ENCODE measurements around the gene COLEC12.
"Not testable (repeated sequence)": the region's sequence is repeated elsewhere in the genome, so short reads cannot be mapped to it uniquely, and the experiment has no call there.

Gene COLEC12

GRCh38 chr18:316393-316792, 184.1 kb downstream of the COLEC12 start:
- no peak for DNase-seq
- H3K27me3 ChIP-seq = no peaks in the 10 kb centered on the region
- TF ChIP-seq, protein P1, sequence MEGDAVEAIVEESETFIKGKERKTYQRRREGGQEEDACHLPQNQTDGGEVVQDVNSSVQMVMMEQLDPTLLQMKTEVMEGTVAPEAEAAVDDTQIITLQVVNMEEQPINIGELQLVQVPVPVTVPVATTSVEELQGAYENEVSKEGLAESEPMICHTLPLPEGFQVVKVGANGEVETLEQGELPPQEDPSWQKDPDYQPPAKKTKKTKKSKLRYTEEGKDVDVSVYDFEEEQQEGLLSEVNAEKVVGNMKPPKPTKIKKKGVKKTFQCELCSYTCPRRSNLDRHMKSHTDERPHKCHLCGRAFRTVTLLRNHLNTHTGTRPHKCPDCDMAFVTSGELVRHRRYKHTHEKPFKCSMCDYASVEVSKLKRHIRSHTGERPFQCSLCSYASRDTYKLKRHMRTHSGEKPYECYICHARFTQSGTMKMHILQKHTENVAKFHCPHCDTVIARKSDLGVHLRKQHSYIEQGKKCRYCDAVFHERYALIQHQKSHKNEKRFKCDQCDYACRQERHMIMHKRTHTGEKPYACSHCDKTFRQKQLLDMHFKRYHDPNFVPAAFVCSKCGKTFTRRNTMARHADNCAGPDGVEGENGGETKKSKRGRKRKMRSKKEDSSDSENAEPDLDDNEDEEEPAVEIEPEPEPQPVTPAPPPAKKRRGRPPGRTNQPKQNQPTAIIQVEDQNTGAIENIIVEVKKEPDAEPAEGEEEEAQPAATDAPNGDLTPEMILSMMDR (IDR thresholded peaks at IDR 0.05; ENCODE audit: low read depth, low read length) = no peak

DNA sequence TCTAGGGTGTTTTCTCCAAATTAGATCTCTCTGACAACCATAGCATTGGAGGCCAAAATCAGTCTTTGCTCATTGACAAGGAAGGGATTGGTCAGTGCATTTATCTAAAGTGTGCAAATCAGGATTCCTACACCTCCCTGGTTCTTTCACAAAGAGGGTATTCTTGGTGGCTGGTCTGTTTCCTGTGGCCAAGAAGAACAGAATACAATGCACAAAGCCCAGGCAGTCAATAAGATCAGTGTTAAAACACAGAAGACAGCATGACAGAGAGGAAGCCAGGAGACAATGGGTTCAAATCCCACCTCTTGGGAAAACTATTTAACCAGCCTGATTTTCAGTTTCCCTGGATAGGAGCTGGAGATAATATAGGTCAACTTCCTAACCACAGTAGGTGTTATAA, 186.6 kb downstream of the COLEC12 start:
- no peaks in the 10 kb centered on the region for H3K36me3 ChIP-seq
- H3K4me1 ChIP-seq = no peaks in the 10 kb centered on the region
- no peak for DNase-seq
- no peaks in the 10 kb centered on the region for H3K9me3 ChIP-seq
- TF ChIP-seq, protein P1 (IDR thresholded peaks at IDR 0.05; ENCODE audit: low read depth, low read length) = no peak
- H3K27me3 ChIP-seq = no peaks in the 10 kb centered on the region
- no peak overlapping the region for H3K4me3 ChIP-seq (ENCODE audit: low read depth, low read length)

More at GRCh38 chr18:316393-316792, 184.1 kb downstream of the COLEC12 start:
- no peaks in the 10 kb centered on the region for H3K36me3 ChIP-seq
- H3K4me3 ChIP-seq (ENCODE audit: low read depth, low read length) = no peak overlapping the region
- no peaks in the 10 kb centered on the region for H3K4me1 ChIP-seq
- no peaks in the 10 kb centered on the region for H3K9me3 ChIP-seq

DNA sequence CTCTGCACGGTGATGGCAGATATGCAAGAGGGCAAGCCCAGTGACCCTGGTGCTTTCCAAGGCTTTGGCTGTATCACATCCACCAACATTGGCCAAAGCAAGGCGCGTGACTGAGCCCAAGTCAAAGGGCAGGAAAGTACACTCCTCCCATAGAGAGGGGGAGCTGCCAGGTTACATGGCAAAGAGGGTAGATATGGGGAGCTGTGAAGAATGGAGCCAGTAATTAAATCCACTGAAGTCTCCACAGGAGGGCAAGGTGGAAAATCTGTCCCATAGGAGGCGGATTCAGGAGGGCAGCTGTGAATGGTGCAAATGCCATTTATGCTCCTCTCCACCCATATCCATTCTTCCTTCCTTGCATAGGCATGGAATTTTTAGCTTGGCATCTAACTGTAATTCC, 188.1 kb downstream of the COLEC12 start:
- no peaks in the 10 kb centered on the region for H3K36me3 ChIP-seq
- H3K4me3 ChIP-seq (ENCODE audit: low read depth, low read length) = no peak overlapping the region
- no peaks in the 10 kb centered on the region for H3K9me3 ChIP-seq
- no peaks in the 10 kb centered on the region for H3K27me3 ChIP-seq
- no peak for DNase-seq
- no peaks in the 10 kb centered on the region for H3K4me1 ChIP-seq
- TF ChIP-seq, protein P1 (IDR thresholded peaks at IDR 0.05; ENCODE audit: low read depth, low read length) = no peak

GRCh38 chr18:310042-310441, 190.5 kb downstream of the COLEC12 start:
- TF ChIP-seq, protein P1 (IDR thresholded peaks at IDR 0.05; ENCODE audit: low read depth, low read length) = no peak
- no peaks in the 10 kb centered on the region for H3K27me3 ChIP-seq
- H3K4me1 ChIP-seq = no peaks in the 10 kb centered on the region
- H3K9me3 ChIP-seq = no peaks in the 10 kb centered on the region
- no peaks in the 10 kb centered on the region for H3K36me3 ChIP-seq
- H3K4me3 ChIP-seq (ENCODE audit: low read depth, low read length) = no peak overlapping the region
- DNase-seq = no peak

DNA sequence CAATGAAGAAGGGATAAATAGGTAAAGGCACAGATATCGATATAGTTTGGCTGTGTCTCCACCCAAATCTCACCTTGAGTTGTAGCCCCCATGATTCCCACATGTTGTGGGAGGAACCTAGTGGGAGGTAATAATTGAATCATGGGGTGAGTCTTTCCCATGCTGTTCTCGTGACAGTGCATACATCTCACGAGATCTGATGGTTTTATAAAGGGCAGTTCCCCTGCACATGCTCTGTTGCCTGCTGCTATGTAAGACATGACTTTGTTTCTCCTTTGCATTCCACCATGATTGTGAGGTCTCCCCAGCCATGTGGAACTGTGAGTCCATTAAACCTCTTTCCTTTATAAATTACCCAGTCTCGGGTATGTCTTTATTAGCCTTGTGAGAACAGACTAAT, 192.4 kb downstream of the COLEC12 start:
- DNase-seq; H3K4me1 ChIP-seq; H3K36me3 ChIP-seq; H3K27me3 ChIP-seq; H3K4me3 ChIP-seq (ENCODE audit: low read depth, low read length); H3K9me3 ChIP-seq: not testable (repeated sequence)

GRCh38 chr18:306608-307255, 193.8 kb downstream of the COLEC12 start:
- no peaks in the 10 kb centered on the region for H3K9me3 ChIP-seq
- no peak for DNase-seq
- H3K4me3 ChIP-seq (ENCODE audit: low read depth, low read length) = no peak overlapping the region
- no peaks in the 10 kb centered on the region for H3K4me1 ChIP-seq
- H3K27me3 ChIP-seq = no peaks in the 10 kb centered on the region
- TF ChIP-seq, protein P1 (IDR thresholded peaks at IDR 0.05; ENCODE audit: low read depth, low read length) = no peak
- H3K36me3 ChIP-seq = no peaks in the 10 kb centered on the region
